Measurements from ENCODE around the gene ATXN7L1. TPM values are rescaled to one million over a fixed set of nuclear protein-coding genes. Genes with fewer than 3 reads are reported as not detected.

Gene ATXN7L1
- total and polyA plus RNA-seq, 2 of the 13 experiments (the other 11 are each of a cell fraction or from before 2014, with no cell fraction given): 4.1 to 7.8 TPM

DNA sequence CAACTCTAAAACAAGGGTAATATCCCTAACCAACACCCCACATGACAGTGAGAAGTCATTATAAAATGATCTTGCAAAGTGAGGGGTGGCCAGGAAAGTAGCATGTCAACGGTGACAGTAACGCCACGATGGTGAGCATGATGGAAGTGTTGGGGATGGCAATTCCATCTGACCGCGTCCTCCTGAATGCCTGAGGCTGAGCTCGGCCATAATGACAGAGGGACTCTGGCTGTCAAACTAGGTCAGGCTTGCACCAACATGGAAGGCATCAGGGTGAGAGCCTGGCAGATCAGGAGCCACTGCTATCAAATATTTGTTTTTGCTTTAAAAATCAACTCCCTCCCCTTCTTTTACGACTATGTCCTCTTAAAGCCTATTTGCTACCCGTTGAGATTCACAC is 239.4 kb downstream of the ATXN7L1 start (continued):
- TF ChIP-seq NFAT5 (CRISPR knock-in tag; IDR thresholded peaks at IDR 0.05): no peak

DNA sequence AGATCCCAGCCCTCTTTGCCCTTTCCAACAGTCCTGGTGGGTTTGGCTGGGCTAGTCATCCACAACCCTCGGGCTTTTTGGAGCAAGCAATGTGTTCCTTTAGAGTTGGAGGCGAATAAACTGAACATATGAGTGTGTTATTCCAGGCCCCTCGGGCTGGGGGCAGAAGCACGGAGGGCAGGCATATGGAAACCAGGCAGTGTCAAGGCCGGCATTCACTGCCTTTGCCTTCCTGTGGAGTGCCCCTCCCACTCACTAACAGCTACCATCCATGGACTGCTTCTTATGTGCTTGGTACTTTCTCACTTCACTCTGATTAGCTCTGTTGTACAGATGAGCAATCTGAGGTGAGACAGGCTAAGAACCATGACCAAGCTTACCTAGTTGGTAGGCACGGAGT is 241.2 kb downstream of the ATXN7L1 start:
- no peak overlapping the region for H3K4me2 ChIP-seq (ENCODE audit: low read depth, low read length)
- DNase-seq (ENCODE audit: low spot score) (no peak), FAIRE-seq (no peak), ATAC-seq (no peak)
- CTCF ChIA-PET (ENCODE audit: low intra/inter-chr PET ratio, low total read pairs): no interaction called here
- intact Hi-C loops (cut with micrococcal nuclease; ENCODE audit: unreplicated experiment) (no loop called here), in situ Hi-C loops (cut with HindIII; ENCODE audit: extremely low pct_ligation_motif_present, low pct_unique_long_range_greater_than_20kb) (no loop called here)
- 79% methylated on average over 6 of the region's 6 CpGs for WGBS (ENCODE audit: low lambda C conversion rate)
- TF ChIP-seq IRF9 (CRISPR knock-in tag; IDR thresholded peaks at IDR 0.05; ENCODE audit: borderline replicate concordance) (no peak), KDM5A (IDR thresholded peaks at IDR 0.05; ENCODE audit: borderline replicate concordance, low read length) (no peak), HMGXB4 (CRISPR knock-in tag; IDR thresholded peaks at IDR 0.05; ENCODE audit: borderline replicate concordance in 1 of 2, low read depth in 1 of 2) (no peak), AHR (CRISPR knock-in tag; IDR thresholded peaks at IDR 0.05) (no peak), NCOA5 (CRISPR knock-in tag; IDR thresholded peaks at IDR 0.05) (no peak), ATF7 (IDR thresholded peaks at IDR 0.05) (no peak), ATF7 (CRISPR knock-in tag; IDR thresholded peaks at IDR 0.05) (no peak), MIER3 (CRISPR knock-in tag; IDR thresholded peaks at IDR 0.05; ENCODE audit: borderline replicate concordance) (no peak), KDM6A (CRISPR knock-in tag; IDR thresholded peaks at IDR 0.05; ENCODE audit: low read depth) (no peak)
- H3K27me3 ChIP-seq (ENCODE audit: control insufficient read depth in 1 of 2, insufficient read depth in 2 of 2, low read length in 2 of 2): no peaks in the 10 kb centered on the region
- H4K20me1 ChIP-seq (ENCODE audit: insufficient read depth, low read length): no peaks in the 10 kb centered on the region
- no TSS peak for BruUV-seq (replicated peaks)
- POLR2A ChIA-PET: no interaction called here
- no peak overlapping the region for H3K9ac ChIP-seq (ENCODE audit: insufficient read depth, low read depth, low read length)
- H3K79me2 ChIP-seq (ENCODE audit: insufficient read depth, low read length): no peaks in the 10 kb centered on the region
- H3K9me3 ChIP-seq (ENCODE audit: low read length): no peaks in the 10 kb centered on the region
- peaks cover 9 to 15% of the 10 kb centered on the region in 2 experiments for H3K36me3 ChIP-seq (replicated peaks in 1 of 2; ENCODE audit: control insufficient read depth in 1 of 2, insufficient read depth in 2 of 2, low read length in 2 of 2)
- H3K27ac ChIP-seq (ENCODE audit: extremely low read length, insufficient read depth, low read length): no peak overlapping the region
- H3K4me3 ChIP-seq (replicated peaks in 1 of 3; ENCODE audit: insufficient read depth in 1 of 3, low read depth in 2 of 3, low read length in 3 of 3): no peak overlapping the region
- H2AFZ ChIP-seq (ENCODE audit: low read length): no peak overlapping the region
- H3K4me1 ChIP-seq (ENCODE audit: insufficient read depth, low read length): no peaks in the 10 kb centered on the region
